CD14-positive monocyte (primary cell): Measurements from ENCODE around the gene CLEC3A. TPM values are rescaled to one million over a fixed set of nuclear protein-coding genes. Genes with fewer than 3 reads are reported as not detected.

ENCODE experiments used
- DNase-seq, 3 donors: peaks; one replicate each; pipeline ENCODE4 v3.0.0-alpha.2; 2011 to 2022
- H2AFZ ChIP-seq: 2 replicates; pipeline ENCODE4 v1.6.0; 2012; ENCODE audit warnings: mild to moderate bottlenecking, low read depth, low read length, inconsistent platforms; ENCODE audit not compliant: insufficient read depth, poor library complexity, severe bottlenecking
- H3K27ac ChIP-seq, 2 donors: 1 replicate in 1 of 2; 2 replicates in 1 of 2; pipeline ENCODE4 v1.5.1; 2012 to 2013; ENCODE audit warnings: low read length in 2 of 2, control low read depth in 1 of 2, inconsistent platforms in 1 of 2, low read depth in 1 of 2, mild to moderate bottlenecking in 1 of 2
- H3K27me3 ChIP-seq, 2 donors: one replicate each; pipeline versions ENCODE4 v1.6.0 to v1.6.1; 2011 to 2013; ENCODE audit warnings: low read length in 2 of 2; ENCODE audit not compliant: control insufficient read depth in 2 of 2, insufficient read depth in 2 of 2
- H3K36me3 ChIP-seq, 2 donors: replicated peaks in 1 of 2; 1 replicate in 1 of 2; 2 replicates in 1 of 2; pipeline versions ENCODE4 v1.5.1 to v1.6.1; 2012 to 2013; ENCODE audit warnings: low read length in 2 of 2, control low read depth in 1 of 2, inconsistent platforms in 1 of 2, mild to moderate bottlenecking in 1 of 2; ENCODE audit not compliant: insufficient read depth in 2 of 2, control insufficient read depth in 1 of 2
- H3K4me1 ChIP-seq, 2 donors: 1 replicate in 1 of 2; 2 replicates in 1 of 2; pipeline versions ENCODE4 v1.5.1 to v1.6.1; 2012 to 2013; ENCODE audit warnings: low read length in 2 of 2, control low read depth in 1 of 2, inconsistent platforms in 1 of 2, mild to moderate bottlenecking in 1 of 2, moderate library complexity in 1 of 2; ENCODE audit not compliant: insufficient read depth in 2 of 2, control insufficient read depth in 1 of 2
- H3K4me2 ChIP-seq: replicated peaks from 2 replicates; pipeline ENCODE3; 2012; ENCODE audit warnings: low read length, moderate library complexity, mild to moderate bottlenecking; ENCODE audit not compliant: poor library complexity, severe bottlenecking; ENCODE audit errors: extremely low read depth
- H3K4me3 ChIP-seq, 3 experiments: fragments of 200-600 bp in 1 of 3; sonication (generic) in 1 of 3; replicated peaks in 1 of 3; 1 replicate in 2 of 3; 2 replicates in 1 of 3; pipeline ENCODE4 v1.5.1; 2011 to 2013; ENCODE audit warnings: low read length in 3 of 3, mild to moderate bottlenecking in 3 of 3, control low read depth in 2 of 3, low read depth in 2 of 3, inconsistent platforms in 1 of 3, moderate library complexity in 1 of 3
- H3K79me2 ChIP-seq: 2 replicates; pipeline ENCODE4 v1.6.0; 2012; ENCODE audit warnings: mild to moderate bottlenecking, control low read depth, inconsistent platforms, low read length, moderate library complexity; ENCODE audit not compliant: insufficient read depth
- H3K9ac ChIP-seq: 2 replicates; pipeline ENCODE4 v1.6.0; 2017; ENCODE audit warnings: low read length, mild to moderate bottlenecking; ENCODE audit not compliant: insufficient read depth, poor library complexity, severe bottlenecking
- H3K9me3 ChIP-seq, 2 donors: replicated peaks in 1 of 2; 1 replicate in 1 of 2; 2 replicates in 1 of 2; pipeline versions ENCODE4 v1.5.1 to v1.6.1; 2012 to 2013; ENCODE audit warnings: low read length in 2 of 2, control low read depth in 1 of 2; ENCODE audit not compliant: control insufficient read depth in 1 of 2, insufficient read depth in 1 of 2
- H4K20me1 ChIP-seq: 2 replicates; pipeline ENCODE4 v1.6.0; 2012; ENCODE audit warnings: mild to moderate bottlenecking, low read length, control low read depth, moderate library complexity; ENCODE audit not compliant: insufficient read depth
- H3K27ac Mint-ChIP-seq, 7 donors: one replicate each; pipeline ENCODE4 v1.8.0; 2020; ENCODE audit warnings: mild to moderate bottlenecking in 7 of 7, mixed read lengths in 7 of 7, moderate library complexity in 6 of 7, inconsistent platforms in 2 of 7
- H3K27me3 Mint-ChIP-seq, 3 donors: one replicate each; pipeline ENCODE4 v1.8.0; 2021 to 2022; ENCODE audit warnings: low read depth in 3 of 3, mild to moderate bottlenecking in 3 of 3, mixed read lengths in 3 of 3, moderate library complexity in 3 of 3, inconsistent platforms in 1 of 3
- H3K36me3 Mint-ChIP-seq, 2 donors: one replicate each; pipeline ENCODE4 v1.8.0; 2020; ENCODE audit warnings: mixed read lengths in 2 of 2, inconsistent platforms in 1 of 2, mild to moderate bottlenecking in 1 of 2
- H3K4me1 Mint-ChIP-seq: one replicate; pipeline ENCODE4 v1.8.0; 2020; ENCODE audit warnings: mild to moderate bottlenecking, mixed read lengths
- H3K4me3 Mint-ChIP-seq, 2 donors: one replicate each; pipeline ENCODE4 v1.8.0; 2020; ENCODE audit warnings: mild to moderate bottlenecking in 2 of 2, mixed read lengths in 2 of 2, moderate library complexity in 1 of 2
- H3K9me3 Mint-ChIP-seq, 7 donors: one replicate each; pipeline ENCODE4 v1.8.0; 2020 to 2022; ENCODE audit warnings: mixed read lengths in 7 of 7, mild to moderate bottlenecking in 6 of 7, moderate library complexity in 6 of 7, inconsistent platforms in 2 of 7
- CTCF ChIP-seq: fragments of 200-600 bp; IDR thresholded peaks from one replicate; pipeline ENCODE4 v1.8.0; 2022; ENCODE audit warnings: antibody characterized with exemption, mild to moderate bottlenecking
- WGBS: methylation state at CpG from one replicate; pipeline ENCODE4 v1.1.5; 2013; ENCODE audit warnings: missing lambda C conversion rate; ENCODE audit not compliant: insufficient coverage; 5-methylcytosine and 5-hydroxymethylcytosine counted together
- intact Hi-C, 2 donors: fragments of 100-400 bp; cut with micrococcal nuclease; formaldehyde crosslinking; loops; one replicate each; pipeline versions ENCODE4 v1.15.0 to v1.15.1; 2023
- polyA plus RNA-seq, 3 donors: library from polyadenylated mRNA; depleted of rRNA in 1 of 3; unstranded in 2 of 3; stranded (reverse) in 1 of 3; fragments of 300-500 nt in 2 of 3; fragments of >200 nt in 1 of 3; fragmentation: Illumina TruSeq in 2 of 3; gene quantifications; 1 replicate in 2 of 3; 2 replicates in 1 of 3; pipeline ENCODE4 v1.2.3, GENCODE V29; 2012 to 2021

CLEC3A gene
- polyA plus RNA-seq, 3 donors: not detected

- intact Hi-C loops: no loop called here
- Histone ChIP-seq H3K36me3 (no peaks in the 10 kb centered on the region), H4K20me1 (no peaks in the 10 kb centered on the region), H3K27ac (no peak overlapping the region), H3K9me3 (no peaks in the 10 kb centered on the region), H3K4me3 (no peak overlapping the region), H3K4me2 (no peak overlapping the region), H3K27me3 (no peaks in the 10 kb centered on the region), H3K79me2 (no peaks in the 10 kb centered on the region), H2AFZ (no peak overlapping the region), H3K4me1 (no peaks in the 10 kb centered on the region), H3K9ac (no peak overlapping the region)
- Mint-ChIP-seq H3K4me1 (no peaks in the 10 kb centered on the region), H3K27me3 (peaks cover 3 to 8% (median 4%) of the 10 kb centered on the region in 3 donors), H3K4me3 (no peak overlapping the region), H3K27ac (no peak overlapping the region), H3K9me3 (peaks cover 0 to 2% (median 0%) of the 10 kb centered on the region in 7 donors), H3K36me3 (no peaks in the 10 kb centered on the region)
- no peak for TF ChIP-seq CTCF
- WGBS: no CpG with 5 or more reads among the region's 2 CpGs
- DNase-seq: no peak
Measured at GRCh38 chr16:77987810-77988209, 34.5 kb upstream of the CLEC3A start.

- Histone ChIP-seq H3K4me2 (no peak overlapping the region), H3K4me1 (no peaks in the 10 kb centered on the region), H3K4me3 (no peak overlapping the region), H3K79me2 (no peaks in the 10 kb centered on the region), H3K9ac (no peak overlapping the region), H4K20me1 (no peaks in the 10 kb centered on the region), H3K27ac (no peak overlapping the region), H2AFZ (no peak overlapping the region), H3K27me3 (no peaks in the 10 kb centered on the region), H3K9me3 (no peaks in the 10 kb centered on the region), H3K36me3 (no peaks in the 10 kb centered on the region)
- Mint-ChIP-seq H3K36me3 (no peaks in the 10 kb centered on the region), H3K4me3 (no peak overlapping the region), H3K9me3 (peaks cover 0 to 10% (median 2%) of the 10 kb centered on the region in 7 donors), H3K4me1 (no peaks in the 10 kb centered on the region), H3K27ac (no peak overlapping the region), H3K27me3 (peaks cover 2 to 5% (median 3%) of the 10 kb centered on the region in 3 donors)
- no peak for DNase-seq
- intact Hi-C loops: no loop called here
- no peak for TF ChIP-seq CTCF
- 33% methylated on average over 1 of the region's 4 CpGs for WGBS
Measured at GRCh38 chr16:77989846-77990245, 32.5 kb upstream of the CLEC3A start.
